PC-9 (cell line): ENCODE measurements around the gene FOXN4.

Experiments used
- CTCF ChIP-seq: fragments of 200-600 bp; sonication (generic); conservative IDR thresholded peaks from 2 replicates; pipeline ENCODE4 v1.6.1; 2017; ENCODE audit warnings: mixed run types, antibody characterized with exemption, mild to moderate bottlenecking, moderate library complexity
- EZH2 ChIP-seq: fragments of 200-600 bp; sonication (generic); IDR thresholded peaks from 2 replicates; pipeline ENCODE4 v1.8.0; 2017; ENCODE audit warnings: antibody characterized with exemption, low read depth

GRCh38 chr12:109230193-109230592 is 78.9 kb downstream of the FOXN4 start:
- TF ChIP-seq CTCF (no peak), EZH2 (no peak)
